DOHH2 (cell line): ENCODE measurements around the gene SORBS2.

Source experiments
- EZH2phosphoT487 ChIP-seq: fragments of 200-600 bp; sonication (generic); IDR thresholded peaks from 2 replicates; pipeline ENCODE4 v1.6.1; 2017; ENCODE audit warnings: borderline replicate concordance, mild to moderate bottlenecking, antibody characterized with exemption, low read length, moderate library complexity, mixed read lengths
- TF ChIP-seq, protein P1 (sequence below): fragments of 200-600 bp; sonication (generic); IDR thresholded peaks from one replicate; pipeline ENCODE4 v1.5.1; 2014; ENCODE audit warnings: antibody characterized with exemption, mild to moderate bottlenecking, low read depth, low read length; ENCODE audit not compliant: poor library complexity, severe bottlenecking

DNA sequence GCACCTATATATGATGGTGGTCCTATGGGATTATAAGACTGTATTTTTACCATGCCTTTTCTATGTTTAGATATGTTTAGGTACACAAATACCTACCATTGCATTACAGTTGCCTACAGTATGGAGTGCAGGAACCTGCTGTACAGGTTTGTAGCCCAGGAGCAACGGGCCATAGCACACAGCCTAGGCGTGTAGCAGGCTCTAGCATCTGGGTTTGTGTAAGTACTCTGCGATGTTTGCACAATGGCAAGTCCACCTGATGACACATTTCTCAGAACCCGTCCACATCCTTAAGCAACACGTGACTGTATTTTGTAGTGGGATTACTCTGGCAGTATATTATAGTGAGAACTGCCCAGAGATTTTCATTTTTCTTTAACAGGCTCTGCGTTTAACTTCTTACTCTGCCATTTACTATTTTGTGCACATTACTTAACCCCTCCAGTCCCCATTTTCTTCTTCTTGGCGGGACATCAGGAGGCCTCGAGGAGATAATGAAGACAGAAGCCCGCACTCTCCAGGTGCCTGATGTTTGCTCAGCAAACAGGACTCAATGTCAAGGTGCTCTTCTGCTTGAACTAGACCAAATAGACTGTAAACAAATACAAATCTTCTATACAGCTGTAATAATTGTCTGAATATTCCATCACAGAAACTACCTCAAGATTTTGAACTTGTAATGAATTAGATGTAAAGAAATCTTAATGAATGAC lies 174.7 kb downstream of the SORBS2 start:
- TF ChIP-seq, protein P1, sequence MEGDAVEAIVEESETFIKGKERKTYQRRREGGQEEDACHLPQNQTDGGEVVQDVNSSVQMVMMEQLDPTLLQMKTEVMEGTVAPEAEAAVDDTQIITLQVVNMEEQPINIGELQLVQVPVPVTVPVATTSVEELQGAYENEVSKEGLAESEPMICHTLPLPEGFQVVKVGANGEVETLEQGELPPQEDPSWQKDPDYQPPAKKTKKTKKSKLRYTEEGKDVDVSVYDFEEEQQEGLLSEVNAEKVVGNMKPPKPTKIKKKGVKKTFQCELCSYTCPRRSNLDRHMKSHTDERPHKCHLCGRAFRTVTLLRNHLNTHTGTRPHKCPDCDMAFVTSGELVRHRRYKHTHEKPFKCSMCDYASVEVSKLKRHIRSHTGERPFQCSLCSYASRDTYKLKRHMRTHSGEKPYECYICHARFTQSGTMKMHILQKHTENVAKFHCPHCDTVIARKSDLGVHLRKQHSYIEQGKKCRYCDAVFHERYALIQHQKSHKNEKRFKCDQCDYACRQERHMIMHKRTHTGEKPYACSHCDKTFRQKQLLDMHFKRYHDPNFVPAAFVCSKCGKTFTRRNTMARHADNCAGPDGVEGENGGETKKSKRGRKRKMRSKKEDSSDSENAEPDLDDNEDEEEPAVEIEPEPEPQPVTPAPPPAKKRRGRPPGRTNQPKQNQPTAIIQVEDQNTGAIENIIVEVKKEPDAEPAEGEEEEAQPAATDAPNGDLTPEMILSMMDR, result no peak
- no peak for TF ChIP-seq EZH2phosphoT487
